HL-60/S4 (cell line): Measurements from ENCODE around the gene CLCN7.

Source experiments
- in situ Hi-C: fragments of 300-500 bp; cut with MboI; formaldehyde crosslinking; loops from 2 replicates; pipeline ENCODE4 v1.14.3; 2022; ENCODE audit warnings: low sequenced_read_pairs

CLCN7 gene

DNA sequence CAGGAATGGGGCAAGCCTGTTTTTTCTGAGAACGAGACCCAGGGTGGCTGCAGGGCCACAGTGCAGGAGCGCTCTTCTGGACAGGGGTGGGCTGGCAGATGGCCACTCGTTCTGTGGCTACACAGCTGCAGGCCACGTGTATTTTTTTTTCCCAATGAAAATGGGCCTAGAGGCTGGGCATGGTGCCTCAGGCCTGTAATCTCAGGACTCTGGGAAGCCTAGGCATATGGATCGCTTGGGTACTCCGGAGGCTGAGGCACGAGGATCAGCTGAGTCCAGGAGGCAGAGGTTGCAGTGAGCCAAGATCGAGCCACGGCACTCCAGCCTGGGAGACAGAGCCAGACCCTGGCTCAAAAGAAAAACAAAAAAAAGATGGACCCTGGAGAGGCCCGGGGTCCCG, 67.1 kb downstream of the CLCN7 start:
- in situ Hi-C loops, result no loop called here

DNA sequence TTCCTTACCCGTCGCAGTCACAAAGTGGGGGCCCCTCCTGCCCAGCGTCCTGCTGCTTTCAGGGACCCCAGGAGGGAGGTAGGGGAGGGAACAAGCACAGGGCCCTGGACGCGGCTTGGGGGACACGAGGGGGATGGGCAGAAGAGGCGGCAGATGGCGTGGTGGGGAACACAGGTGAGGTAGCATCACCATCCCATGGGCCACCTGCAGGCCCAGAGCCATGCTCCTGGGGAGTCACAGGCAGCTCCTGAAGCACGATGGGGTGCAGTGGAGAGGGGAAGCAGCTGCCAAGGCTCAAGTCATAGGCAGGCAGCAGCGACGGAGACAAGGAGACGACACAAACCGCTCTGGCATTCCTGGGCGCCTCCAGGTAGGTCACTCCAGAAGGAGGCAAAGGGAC, 71.1 kb downstream of the CLCN7 start:
- in situ Hi-C loops, result no loop called here

DNA sequence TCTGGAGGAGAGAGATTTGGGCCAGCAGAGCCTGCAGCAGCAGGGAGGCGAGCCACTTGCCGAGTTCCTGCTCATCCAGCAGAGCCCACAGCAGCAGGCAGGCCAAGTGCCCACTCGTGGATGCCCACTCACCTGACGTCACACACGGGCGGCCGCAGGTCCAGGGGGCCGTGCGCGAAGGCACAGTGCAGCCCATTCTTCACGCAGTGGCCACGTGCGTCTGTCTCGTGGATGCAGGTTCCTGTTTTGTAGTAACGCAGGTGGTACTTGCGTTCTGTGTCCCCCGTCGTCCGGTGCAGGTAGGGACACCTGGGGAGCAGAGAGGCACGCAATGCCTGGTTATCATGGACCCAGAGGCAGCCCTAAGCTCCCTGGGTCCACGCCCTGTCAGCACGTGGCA, 71.8 kb downstream of the CLCN7 start:
- in situ Hi-C loops, result no loop called here

DNA sequence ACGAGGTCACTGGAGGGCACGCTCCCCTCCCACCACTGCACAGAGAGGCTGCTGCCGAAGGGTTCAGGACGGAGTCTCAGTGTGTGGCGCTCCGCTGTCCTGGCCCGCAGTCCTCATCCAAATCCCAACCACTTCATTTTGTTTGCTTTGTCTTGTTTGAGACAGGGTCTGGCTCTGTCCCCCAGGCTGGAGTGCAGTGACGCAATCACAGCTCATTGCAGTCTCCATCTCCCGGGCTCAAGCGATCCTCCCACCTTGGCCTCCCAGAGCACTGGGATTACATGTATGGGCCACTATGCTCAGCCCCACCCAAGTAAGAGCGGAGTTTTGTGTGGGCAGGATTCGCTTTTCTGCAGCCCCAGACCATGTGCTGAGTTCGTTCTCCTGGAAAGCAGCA, 73.1 kb downstream of the CLCN7 start:
- in situ Hi-C loops, result no loop called here

DNA sequence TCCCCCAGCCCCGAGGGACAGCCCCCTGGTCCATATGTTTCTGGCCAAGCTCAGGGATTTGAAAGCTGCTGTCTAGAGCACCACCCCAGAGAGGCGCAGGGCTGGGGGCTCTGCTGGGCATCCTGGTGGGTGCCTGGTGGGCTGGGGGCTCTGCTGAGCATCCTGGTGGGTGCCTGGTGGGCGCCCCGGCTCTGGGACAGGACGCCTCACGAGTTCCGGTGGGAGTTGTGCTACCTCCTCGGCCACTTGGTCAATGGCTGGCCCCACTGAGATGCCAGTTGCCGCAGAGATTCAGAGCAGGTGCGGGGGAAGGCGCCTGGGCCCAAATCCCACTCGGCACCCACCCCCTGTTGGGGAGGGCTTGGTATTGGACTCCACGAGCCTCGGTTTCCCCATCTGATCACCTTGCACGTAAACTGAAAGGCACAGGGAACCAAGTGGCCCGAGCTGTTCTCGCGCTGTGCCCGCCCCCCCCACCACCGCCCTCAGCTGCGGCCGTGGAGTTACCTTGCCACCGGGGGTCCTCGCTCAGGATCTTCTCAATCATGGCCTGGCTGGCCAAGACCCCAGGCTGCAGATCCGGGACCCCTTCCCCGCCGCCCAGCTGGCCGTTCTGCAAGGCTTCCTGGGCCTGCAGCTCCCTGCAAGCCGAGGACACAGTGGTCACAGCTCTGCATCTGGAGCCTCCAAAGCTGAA, 73.6 kb downstream of the CLCN7 start:
- in situ Hi-C loops, result no loop called here

DNA sequence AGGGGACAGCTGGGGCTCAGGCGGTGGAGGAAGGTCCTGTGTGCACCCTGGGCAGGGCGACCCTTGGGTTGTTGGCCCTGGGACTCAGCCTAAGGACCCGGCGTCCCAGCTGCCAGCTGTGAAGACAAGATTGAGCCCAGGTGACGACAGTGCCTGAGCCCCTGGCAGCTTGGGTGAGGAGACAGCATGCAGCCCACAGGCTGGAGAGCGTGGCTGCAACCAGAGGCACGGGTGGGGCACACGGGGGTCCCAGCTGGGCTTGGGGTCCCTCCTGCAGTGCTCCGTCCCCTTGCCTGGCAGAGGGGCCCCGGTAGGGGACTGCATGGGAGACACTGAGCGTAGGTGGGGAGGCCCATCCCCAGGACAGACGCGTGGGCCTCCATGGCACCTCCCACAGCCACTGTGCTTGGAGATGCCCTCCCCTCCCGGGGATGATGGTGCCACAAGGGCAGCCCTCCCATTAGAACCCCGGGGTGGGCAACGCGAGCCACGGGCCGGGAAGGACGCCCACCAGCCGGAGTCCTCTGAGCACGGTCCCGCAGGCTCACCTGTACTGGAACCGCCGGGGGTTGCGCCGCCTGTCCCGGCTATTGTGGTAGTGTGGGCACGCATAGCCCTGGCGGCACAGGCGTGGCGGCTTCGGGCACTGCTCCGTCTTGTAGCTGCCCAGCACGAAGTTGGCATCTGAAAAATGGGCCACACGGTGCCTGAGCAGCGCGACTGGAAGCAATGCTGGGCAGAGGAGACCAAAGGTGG, 75.8 kb downstream of the CLCN7 start:
- in situ Hi-C loops, result no loop called here

DNA sequence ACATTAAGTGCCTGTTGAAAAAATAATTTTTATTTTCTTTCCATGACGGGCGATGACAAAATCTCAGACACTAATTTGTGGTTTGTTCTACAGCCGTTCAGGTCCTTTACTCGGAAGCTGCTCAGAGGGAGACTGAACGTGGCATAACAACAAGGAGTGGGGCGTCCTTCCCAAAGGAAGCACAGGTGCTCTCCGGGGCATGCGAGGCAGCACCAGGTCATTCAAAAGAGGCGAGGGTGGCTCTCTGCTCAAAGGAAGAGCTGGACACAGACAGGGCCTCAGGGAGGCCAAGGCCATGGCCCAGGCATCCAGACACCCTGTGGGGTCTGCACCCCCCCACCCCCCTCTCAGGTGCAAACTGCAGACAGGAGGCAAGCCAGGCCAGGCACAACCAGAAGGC, 76.5 kb downstream of the CLCN7 start:
- in situ Hi-C loops, result no loop called here

DNA sequence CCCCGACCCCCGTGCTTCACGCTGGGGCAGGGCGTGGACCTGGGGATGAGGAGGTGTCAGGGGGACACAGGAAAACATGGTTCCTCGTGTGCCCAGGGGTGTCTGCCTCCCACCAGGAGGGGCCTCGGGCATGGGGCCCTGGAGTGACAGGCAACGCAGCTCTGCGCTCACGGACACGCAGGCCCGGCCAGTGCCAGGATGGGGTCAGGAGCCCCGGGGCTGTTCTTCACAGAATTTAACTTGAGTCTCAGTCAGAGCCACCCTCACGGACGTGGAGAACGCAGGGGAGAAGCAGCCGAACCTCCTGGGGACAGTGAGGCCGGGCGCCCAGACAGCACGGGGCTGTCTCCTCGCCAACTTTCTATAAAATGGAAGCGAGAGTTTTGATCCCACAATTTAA, 77.0 kb downstream of the CLCN7 start:
- in situ Hi-C loops, result no loop called here

DNA sequence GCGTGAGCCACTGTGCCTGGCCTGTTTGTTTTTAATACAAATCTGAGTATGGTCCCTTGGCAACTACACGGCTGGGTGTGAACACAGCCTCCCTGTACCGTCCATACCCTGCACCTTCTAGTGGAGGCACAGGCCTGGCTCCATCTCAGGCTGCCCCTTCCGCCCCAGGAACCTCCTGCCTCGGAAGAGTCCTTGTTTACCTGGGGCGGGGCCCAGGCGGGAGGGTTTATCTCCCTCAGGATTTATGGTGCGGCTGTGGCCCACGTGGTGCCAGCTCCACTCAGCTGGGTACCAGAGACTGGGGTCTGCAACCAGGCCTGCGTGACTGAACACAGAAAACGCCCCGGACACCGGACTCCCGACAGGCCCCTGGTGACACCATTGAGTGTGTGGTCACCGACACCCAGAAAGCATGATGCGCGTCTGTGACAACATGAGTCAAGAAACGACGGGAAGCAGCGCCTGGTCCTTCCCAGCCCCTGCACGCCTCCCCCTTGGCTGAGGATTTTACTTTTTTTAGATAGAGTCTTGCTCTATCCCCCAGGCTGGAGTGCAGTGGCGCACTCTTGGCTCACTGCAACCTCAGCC, 79.3 kb downstream of the CLCN7 start:
- in situ Hi-C loops, result no loop called here
